Measurements from ENCODE around the gene CPE.
A peak's percentile ranks its signal among the peaks of the same experiment; 100 is the strongest.

CPE gene

GRCh38 chr4:165364452-165365080 is 14.2 kb upstream of the CPE start:
- peak; percentile 25 for DNase-seq (ENCODE audit: low read depth)

- no peak for DNase-seq (ENCODE audit: low read depth)
Observed at GRCh38 chr4:165367040-165367439, 11.8 kb upstream of the CPE start.

- no peak for DNase-seq (ENCODE audit: low read depth)
Observed at GRCh38 chr4:165368114-165368513, 10.7 kb upstream of the CPE start.

- no peak for DNase-seq (ENCODE audit: low read depth)
Observed at GRCh38 chr4:165368567-165368966, 10.2 kb upstream of the CPE start.

- DNase-seq (ENCODE audit: low read depth): no peak
Observed at GRCh38 chr4:165369522-165369921, 9.3 kb upstream of the CPE start.

GRCh38 chr4:165370530-165370929 is 8.3 kb upstream of the CPE start:
- DNase-seq (ENCODE audit: low read depth): no peak

- no peak for DNase-seq (ENCODE audit: low read depth)
Observed at GRCh38 chr4:165375465-165375864, 3.3 kb upstream of the CPE start.

- DNase-seq (ENCODE audit: low read depth): no peak
Observed at GRCh38 chr4:165378398-165378744, 437 bp upstream of the CPE start.

GRCh38 chr4:165379678-165380064 is 863 bp downstream of the CPE start:
- DNase-seq (ENCODE audit: low read depth): no peak

- no peak for DNase-seq (ENCODE audit: low read depth)
Observed at GRCh38 chr4:165380805-165381204, 2.0 kb downstream of the CPE start.

- DNase-seq (ENCODE audit: low read depth): no peak
Observed at GRCh38 chr4:165381821-165382373, 3.1 kb downstream of the CPE start.

GRCh38 chr4:165382640-165383039 is 3.8 kb downstream of the CPE start:
- no peak for DNase-seq (ENCODE audit: low read depth)

- no peak for DNase-seq (ENCODE audit: low read depth)
Observed at GRCh38 chr4:165383591-165384073, 4.8 kb downstream of the CPE start.

- no peak for DNase-seq (ENCODE audit: low read depth)
Observed at GRCh38 chr4:165384186-165384585, 5.4 kb downstream of the CPE start.

- no peak for DNase-seq (ENCODE audit: low read depth)
Observed at GRCh38 chr4:165384598-165384997, 5.8 kb downstream of the CPE start.

GRCh38 chr4:165385126-165385525 is 6.3 kb downstream of the CPE start:
- DNase-seq (ENCODE audit: low read depth): no peak

- no peak for DNase-seq (ENCODE audit: low read depth)
Observed at GRCh38 chr4:165386328-165386727, 7.5 kb downstream of the CPE start.

GRCh38 chr4:165388756-165389155 is 9.9 kb downstream of the CPE start:
- no peak for DNase-seq (ENCODE audit: low read depth)

- no peak for DNase-seq (ENCODE audit: low read depth)
Observed at GRCh38 chr4:165393051-165393450, 14.2 kb downstream of the CPE start.

- DNase-seq (ENCODE audit: low read depth): no peak
Observed at GRCh38 chr4:165393704-165394103, 14.9 kb downstream of the CPE start.

GRCh38 chr4:165394275-165394674 is 15.5 kb downstream of the CPE start:
- peak; percentile 58 for DNase-seq (ENCODE audit: low read depth)

- DNase-seq (ENCODE audit: low read depth): peak; percentile 24
Observed at GRCh38 chr4:165398570-165398969, 19.8 kb downstream of the CPE start.

- no peak for DNase-seq (ENCODE audit: low read depth)
Observed at GRCh38 chr4:165402375-165402774, 23.6 kb downstream of the CPE start.

- no peak for DNase-seq (ENCODE audit: low read depth)
Observed at GRCh38 chr4:165403048-165403447, 24.2 kb downstream of the CPE start.
